Activated CD8-positive, alpha-beta memory T cell treated with anti-CD3 and anti-CD28 coated beads for 48 hours (primary cell): Measurements from ENCODE around the gene WFDC1.

Experiments
- DNase-seq, 3 experiments: peaks; one replicate each; pipeline ENCODE4 v3.0.0-alpha.2; 2020; ENCODE audit warnings: low read depth in 2 of 3, low spot score in 2 of 3

The WFDC1 gene

DNA sequence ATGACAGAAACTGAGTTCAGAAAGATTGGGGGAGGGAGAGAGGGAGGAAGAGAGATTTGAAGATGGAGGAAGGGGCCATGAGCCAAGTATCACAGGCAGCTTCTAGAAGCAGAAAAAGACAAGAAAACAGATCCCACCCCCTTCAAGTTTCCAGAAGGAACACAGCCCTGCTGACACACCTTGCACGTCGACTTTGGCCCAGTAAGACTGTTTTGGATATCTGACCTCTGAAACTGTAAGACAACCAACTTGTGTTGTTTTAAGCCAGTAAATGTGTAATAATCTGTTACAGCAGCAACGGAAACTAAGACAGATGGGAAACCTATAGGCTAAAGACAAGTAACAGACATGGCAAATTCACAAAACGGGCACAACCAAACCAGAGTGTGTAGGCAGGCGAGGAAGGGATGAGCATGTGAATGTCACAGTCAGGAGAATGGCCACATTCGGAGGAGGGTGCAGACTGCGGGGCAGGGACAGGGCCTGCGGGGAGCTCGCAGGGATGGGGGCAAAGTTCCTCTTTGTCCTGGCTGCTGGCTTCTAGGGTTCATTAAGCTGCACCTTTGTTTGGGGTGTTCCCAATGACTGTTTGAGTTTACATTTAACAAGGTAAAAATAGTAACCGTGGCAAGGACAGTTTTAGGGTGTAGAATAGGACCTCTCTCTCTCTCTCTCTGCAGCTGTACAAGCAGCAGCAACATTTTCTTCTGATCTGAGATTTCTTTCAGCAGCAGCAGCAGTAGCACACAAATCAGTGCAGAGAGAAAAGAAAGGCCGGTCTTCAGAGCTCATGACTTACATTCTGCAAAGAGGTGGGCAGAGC, 55.4 kb downstream of the WFDC1 start:
- DNase-seq: no peak

DNA sequence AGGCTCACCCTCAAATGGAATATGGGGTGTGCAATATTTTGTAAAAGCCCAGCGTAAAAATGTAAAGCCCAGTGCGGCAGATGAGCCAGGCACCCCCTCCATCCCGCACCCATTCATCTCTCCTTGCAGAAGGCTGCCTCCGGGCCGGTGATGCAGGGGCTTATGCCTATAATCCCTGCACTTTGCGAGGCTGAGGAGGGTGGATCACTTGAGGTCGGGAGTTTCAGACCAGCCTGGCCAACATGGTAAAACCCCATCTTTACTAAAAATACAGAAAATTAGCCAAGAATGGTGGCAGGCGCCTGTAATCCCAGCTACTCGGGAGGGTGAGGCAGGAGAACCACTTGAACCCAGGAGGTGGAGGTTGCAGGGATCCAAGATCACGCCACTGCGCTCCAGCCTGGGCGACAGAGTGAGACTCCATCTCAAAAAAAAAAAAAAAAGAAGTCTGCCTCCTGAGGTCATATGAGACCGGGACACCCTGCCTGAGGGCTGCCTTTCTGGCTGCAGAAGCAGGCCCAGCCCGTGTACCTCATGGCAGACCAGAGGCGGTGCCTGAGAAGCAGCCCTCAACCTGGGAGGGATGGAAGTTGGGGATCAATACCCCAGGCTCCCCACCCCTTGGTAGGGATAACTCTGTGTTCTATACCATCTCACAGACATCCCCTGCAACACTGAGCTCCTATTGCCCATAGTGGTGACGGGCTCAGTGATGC, 56.2 kb downstream of the WFDC1 start:
- DNase-seq: no peak

DNA sequence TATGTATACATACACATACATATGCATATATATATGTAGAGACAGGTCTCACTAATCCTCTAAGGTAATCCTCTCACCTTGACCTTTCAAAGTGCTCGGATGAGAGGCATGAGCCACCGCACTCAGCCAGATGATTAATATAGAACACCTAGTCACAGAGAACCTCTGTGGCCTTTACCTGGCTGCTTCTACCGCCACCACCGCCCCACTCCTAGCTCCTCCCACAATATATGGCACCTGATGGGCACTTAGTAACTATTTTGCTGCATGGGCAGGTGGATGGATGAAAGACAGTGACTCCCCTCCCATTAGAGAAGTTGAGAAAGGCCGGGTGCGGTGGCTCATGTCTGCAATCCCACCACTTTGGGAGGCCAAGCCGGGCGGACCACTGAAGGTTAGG, 57.0 kb downstream of the WFDC1 start:
- DNase-seq: no peak

DNA sequence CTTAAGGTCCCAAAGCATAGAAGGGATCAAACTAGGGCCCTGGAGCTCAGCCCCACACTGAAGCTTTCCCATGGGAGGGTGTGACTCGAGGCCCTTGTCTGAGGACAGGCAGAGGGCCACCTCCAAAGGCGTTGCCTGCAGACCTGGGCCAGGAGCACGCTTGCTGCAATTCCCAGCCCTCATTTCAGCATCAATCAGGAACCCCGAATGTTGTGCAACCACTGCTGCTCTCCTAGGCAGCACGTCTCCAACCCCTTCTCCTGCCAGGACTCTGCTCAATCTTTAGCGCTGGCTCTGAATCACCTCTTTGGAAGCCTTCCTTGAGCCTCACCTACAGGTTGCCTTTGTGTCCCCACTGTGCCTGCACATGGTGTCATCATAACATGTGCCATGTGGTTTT, 59.6 kb downstream of the WFDC1 start:
- no peak for DNase-seq

DNA sequence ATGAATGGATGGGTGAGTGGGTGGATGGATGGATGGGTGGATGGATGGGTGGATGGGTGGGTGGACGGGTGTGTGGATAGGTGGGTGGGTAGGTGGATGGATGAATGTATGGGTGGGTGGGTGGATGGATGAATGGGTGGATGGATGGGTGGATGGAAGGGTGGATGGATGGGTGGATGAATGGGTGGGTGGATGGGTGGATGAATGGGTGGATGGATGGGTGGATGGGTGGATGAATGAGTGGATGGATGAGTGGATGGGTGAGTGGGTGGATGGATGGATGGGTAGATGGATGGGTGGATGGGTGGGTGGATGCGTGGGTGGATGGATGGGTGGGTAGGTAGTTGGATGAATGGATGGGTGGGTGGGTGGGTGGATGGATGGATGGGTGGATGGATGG, 60.5 kb downstream of the WFDC1 start:
- no peak for DNase-seq

DNA sequence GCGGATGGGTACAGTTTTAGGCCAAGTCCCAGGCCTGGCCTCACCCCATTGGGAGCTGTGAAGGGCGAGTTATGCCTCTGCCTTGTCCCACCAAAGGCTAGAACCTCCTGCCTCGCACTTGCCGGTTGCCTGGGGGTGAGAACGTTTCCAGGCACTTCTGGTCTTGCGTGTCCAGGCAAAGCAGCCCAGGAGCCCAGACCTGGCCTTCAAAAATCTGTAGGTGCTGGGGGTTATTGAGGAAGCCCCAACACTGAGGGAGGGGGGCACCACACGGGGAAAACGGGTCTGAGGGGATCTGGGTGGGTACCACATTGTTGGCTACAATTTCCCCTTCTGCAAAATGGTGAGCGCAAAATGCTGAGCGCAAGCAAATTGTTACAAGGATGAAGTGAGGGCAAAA, 61.5 kb downstream of the WFDC1 start:
- DNase-seq: no peak

DNA sequence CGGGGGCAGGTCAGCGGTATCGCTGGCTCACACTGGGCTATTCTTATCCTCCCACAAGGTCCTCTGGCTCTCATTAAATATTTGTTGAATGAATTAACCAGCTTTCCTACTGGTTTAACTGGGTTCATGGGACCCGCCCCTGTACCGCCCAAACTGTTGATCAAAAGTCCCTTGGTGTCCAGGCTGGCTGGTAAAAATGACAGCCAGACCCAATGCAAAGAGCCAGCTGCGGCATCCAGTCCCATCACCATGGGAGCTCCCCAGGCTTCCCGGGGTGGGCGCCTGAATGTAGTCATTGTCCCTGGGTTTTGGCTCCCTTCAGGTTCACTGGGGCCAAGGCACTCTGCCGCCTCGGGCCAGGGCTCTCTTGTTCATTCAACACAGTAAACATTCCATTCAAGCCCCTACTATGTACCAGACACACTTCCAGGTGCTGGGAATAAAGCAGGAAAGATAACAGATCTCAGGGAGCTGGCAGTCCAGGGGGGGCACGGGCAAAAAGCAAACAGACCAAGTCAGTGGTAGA, 62.0 kb downstream of the WFDC1 start:
- DNase-seq: no peak

DNA sequence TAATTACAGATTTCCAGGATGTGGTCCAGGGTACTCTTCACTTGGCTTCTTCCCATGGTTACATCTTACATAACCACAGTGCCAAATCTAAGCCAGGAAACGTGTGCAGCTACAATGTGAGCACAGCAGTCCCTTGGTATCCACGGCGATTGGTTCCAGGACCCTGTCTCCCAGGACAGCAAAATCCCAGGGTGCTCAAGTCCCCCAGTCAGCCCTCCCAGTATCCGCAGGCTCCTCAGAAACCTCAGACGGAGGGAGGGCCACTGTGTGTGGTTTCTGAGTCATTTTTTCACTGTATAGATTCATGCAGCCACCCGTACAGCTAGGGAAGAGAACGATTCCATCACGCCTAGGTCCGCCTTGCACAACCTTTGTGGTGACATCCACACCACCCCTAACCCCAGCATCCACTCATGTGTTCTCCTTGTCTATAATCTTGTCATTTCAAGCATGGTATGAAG, 62.5 kb downstream of the WFDC1 start:
- peak in 1 of 3 experiments; percentile 4 for DNase-seq

DNA sequence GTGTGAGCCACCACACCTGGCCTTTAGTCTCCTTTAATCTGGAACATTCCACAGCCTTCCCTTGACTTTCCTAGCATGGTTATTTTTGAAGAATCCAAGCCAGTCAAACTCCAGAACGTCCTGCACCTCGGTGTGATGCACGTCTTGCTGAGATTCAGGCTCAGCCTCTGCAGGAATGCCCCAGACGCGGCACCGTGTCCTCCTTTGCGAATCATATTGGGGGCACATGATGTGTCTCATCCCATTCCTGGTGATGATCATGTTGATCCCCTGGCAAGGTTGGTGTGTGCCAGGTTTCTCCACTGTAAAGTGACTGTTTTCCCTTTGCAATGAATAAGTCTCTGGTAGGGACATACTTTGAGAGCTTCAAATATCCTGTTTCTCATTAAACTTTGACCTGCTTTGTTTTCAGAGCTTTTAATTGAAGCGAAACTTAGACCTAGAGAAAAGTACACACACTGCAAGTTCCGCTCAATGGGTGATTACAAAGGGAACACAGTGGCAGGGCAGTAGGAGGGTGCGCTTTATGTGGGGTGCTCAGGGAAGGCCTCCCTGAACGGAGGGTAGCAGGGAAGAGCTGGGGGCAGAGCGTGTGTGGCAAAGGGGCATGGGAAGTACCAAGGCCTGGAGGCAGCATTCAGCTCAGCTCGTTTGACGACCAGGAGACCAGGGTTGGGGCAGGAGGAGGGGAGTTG, 64.1 kb downstream of the WFDC1 start:
- DNase-seq: no peak

DNA sequence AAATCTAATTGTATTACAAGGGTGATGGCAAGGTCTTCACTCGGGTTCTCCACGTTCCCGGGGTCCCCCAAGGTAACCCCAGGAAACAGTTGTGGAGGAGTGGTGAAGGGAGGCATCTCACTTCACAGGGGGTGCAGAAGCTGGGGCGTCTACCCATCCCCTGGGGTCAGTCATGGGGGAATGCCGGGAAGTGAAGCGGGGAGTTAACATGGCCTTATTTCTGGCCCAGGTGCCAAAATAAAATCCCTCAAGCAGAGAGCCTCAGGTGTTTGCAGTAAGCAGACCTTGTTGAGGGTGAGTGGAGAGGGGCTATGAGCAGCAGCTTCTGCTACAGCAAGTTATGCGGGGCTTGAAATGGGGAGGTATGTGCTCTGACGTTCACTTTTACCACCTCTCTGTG, 64.6 kb downstream of the WFDC1 start:
- no peak for DNase-seq

DNA sequence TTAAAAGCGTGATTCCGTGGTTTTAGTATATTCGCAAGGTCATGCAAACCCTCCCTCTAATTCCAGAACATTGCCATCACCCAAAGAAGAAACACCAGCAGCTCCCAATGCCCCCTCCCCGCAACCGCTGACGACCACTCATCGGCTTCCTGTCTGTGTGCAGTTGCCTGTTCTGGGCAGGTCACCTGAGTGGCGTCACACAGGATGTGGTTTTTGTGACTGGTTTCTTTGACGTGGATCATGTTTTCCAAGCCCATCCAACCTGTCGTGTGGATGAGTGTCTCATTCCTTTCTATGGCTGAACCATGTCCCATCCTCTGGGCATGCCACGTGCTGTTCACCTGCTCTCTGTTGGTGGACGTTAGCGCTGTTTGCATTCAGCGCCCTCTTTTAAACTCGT, 65.5 kb downstream of the WFDC1 start:
- DNase-seq: peak in 1 of 3 experiments; percentile 19

DNA sequence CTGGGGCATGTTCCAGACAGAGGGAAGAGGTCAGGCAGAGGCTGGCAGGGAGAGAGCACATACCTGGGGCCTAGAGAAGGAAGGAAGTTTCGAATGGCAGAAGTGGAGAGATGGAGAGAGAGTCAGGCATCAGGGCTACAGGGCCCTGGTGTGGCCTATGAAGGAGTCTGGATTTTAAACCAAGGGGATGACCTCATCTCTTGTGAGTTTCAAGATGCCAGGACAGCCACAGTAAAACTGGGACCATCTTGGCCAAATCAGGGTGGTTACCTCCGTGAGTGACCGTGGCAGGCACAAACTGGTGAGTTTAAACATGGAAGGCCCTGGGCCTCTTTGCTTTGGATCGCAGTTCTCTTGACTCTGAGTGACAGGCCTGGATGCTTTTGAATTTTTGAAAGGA, 66.1 kb downstream of the WFDC1 start:
- DNase-seq: no peak

DNA sequence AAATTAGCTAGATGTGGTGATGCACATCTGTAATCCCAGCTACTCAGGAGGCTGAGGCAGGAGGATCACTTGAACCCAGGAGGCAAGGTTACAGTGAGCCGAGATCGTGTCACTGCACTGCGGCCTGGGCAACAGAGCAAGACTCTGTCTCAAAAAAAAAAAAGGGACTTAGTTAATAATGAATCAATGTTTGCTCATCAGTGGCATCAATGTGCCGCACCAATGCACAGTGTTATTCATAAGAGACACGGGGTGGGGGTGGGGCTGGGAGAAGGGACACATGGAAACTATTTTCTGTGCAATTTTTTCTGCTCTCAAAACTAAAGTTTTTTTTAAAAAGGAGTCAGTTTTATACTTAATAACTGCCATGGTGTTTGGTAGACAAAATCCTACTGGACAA, 66.9 kb downstream of the WFDC1 start:
- no peak for DNase-seq

DNA sequence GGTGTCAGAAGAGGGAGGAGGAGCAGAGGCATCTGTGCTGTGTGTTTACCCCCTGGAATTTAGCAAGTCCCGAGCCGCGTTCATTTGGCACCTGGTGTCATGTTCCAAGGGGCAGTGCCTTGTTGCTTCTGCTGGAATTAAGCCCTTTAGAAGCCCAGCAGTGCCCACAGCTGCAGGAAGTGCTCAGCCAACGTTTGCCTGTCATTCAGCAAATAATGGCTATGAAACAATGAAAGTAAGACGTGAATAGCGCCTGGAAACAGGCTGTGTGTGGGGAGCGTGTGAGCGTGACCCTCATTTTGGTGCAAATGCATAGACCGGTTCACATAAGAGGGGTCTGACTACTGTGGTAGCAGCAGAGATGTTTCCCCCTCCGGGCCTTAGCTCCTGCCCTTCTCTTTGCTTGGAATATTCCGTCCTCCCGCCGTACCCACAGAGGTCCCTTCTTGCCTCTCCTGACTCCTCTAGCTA, 67.8 kb downstream of the WFDC1 start:
- DNase-seq: no peak

DNA sequence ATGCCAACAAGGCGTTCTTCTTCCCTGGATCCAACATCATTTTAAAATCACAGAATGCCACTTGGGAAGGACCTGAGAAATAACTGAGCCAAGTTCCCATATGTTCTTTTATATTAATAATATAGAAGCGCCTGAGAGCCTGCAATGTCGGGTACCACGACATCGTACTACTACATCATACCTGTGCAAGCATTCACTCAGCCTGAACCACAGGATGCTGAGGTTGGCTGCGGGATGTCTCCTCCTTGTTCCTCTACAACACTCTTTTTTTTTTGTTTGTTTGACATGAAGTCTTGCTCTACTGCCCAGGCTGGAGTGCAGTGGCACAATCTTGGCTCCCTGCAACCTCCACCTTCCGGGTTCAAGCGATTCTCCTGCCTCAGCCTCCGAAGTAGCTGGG, 71.5 kb downstream of the WFDC1 start:
- DNase-seq: no peak

DNA sequence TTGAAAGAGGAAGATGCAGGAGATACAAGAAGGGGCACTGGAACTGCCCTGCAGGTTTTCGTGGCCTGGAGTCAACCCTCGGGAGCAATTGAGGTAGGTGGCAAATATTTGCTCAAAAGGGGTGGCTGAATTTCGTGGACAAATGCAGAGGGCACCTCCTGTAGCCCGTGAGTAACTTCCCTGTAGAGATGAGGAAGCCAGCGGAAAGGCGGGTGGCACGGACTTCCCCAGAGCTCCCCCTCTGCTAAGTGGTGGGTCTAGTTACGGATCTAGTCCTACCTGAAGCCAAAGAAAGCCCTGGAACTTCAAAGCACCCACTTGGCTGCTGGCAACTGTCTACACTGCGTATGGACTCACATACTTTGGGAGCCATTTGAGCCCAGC, 72.6 kb downstream of the WFDC1 start:
- no peak for DNase-seq

DNA sequence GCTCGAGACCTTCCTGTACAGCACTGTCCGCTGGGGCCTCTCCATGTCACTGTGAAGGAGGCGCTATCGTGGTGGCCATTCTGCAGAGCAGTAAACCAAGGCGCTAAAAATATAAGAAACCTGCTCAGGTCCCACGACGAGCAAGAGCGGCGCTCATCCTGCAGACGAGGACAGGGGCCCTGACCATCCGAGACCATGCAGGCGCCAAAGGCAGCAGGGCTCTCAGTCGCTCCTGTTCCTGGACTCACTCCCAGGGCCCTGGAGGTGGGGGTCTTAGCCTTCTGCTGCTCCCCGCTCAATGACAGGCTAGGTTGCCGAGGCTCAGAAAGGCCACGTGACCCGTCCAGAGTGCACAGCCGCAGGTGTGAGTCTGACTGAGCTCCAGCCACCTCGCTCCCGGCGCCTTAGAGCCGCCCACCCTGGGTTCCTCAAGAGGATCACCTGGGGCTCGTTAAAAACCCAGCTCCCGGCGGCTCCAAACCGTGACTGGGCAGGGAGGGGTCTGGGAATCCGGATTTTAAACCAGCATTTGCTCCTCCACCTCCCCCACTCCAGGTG, 73.2 kb downstream of the WFDC1 start:
- no peak for DNase-seq

DNA sequence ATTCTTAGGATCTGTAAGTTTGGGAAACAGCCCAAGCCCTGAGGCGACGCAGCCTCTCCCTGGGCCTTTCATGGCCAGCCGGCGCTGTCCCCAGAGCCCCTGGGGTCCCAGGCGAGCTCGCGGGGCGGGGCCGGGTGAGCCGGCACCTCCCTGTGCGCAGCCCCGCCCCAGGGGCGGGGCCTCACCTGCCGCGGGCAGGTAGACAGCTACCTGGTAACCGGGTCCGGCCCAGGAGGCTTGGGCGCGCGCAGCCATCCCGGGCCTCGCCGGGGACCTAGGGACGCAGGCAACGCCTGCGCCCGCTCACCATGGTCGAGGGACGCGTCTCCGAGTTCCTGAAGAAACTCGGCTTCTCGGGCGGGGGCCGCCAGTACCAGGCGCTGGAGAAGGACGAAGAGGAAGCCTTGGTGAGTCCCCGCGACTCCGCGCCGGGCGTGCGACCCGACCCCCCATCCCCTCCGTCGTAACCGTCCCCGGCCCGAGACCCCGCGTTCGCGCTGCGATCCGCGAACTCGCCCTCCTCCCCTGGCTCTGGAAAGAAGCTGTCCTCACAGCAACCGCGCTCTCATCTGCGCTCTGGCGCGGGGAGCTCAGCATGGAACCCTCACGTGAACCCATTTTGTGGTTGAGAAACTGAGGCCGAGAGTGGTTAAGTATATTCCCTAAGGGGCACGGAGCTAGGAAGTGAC, 73.8 kb downstream of the WFDC1 start, which contains the start of gene ATP2C2:
TSS of gene ATP2C2 (plus strand) at position 231 of the 689 bp plus-strand sequence. CDS start at position 309, 78 bp downstream.
- no peak for DNase-seq

DNA sequence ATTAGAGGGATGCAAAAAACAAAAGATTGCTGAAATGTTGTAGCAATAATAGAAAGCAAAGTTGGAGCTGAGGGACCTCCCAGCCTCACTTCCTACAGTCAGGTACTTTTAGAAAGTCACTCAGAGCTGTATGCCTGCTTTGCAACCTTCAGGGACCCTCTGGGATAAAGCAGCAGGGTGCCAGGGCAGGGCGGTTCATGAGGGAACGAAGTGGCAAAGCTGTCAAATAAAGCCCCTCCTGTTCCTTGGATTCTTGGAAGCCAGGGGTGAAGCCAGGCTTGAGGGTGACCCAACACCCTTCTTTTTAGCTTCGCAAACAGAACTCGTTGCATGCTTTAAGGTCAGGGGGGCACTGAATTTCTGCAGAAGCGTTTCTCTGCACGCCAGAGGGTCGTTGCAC, 74.4 kb downstream of the WFDC1 start:
- DNase-seq: no peak

DNA sequence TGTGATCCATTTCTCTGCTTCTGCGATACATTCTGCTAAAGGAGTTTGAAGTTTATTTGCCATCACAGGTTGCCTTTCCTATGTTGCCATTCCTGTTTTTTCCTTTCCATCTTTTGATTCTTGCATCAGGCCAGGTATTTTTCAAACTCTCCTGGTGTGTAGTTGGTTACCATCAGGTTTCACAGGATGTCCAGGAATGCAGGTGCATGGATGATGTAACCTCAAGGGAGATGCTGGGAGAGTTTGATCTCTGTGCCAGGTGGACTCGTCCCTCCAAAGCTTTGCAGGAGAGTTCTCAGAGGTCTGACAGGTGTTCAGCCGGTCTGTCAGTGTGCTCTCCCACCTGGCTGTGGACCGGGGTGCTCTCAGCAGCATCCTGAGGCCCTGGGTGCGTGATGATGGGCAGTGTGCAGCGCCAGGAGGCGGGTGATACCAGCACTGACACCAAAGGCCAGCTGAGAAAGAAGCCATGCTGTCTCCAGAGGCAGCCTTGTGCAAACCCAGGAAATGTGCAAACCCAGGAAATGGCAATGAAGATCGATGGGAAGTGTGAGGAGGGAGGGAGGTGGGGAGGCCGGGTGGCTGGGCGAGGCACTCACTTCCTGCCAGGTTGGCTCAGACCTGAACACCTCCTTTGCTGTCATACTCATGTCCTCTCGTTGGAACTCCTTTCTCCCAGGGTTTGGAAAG, 75.4 kb downstream of the WFDC1 start:
- no peak for DNase-seq
